ENCODE data around the gene DHX29.
A peak's percentile ranks its signal among the peaks of the same experiment; 100 is the strongest.
"Not testable (repeated sequence)": the region's sequence is repeated elsewhere in the genome, so short reads cannot be mapped to it uniquely, and the experiment has no call there.

The DHX29 gene, protein sequence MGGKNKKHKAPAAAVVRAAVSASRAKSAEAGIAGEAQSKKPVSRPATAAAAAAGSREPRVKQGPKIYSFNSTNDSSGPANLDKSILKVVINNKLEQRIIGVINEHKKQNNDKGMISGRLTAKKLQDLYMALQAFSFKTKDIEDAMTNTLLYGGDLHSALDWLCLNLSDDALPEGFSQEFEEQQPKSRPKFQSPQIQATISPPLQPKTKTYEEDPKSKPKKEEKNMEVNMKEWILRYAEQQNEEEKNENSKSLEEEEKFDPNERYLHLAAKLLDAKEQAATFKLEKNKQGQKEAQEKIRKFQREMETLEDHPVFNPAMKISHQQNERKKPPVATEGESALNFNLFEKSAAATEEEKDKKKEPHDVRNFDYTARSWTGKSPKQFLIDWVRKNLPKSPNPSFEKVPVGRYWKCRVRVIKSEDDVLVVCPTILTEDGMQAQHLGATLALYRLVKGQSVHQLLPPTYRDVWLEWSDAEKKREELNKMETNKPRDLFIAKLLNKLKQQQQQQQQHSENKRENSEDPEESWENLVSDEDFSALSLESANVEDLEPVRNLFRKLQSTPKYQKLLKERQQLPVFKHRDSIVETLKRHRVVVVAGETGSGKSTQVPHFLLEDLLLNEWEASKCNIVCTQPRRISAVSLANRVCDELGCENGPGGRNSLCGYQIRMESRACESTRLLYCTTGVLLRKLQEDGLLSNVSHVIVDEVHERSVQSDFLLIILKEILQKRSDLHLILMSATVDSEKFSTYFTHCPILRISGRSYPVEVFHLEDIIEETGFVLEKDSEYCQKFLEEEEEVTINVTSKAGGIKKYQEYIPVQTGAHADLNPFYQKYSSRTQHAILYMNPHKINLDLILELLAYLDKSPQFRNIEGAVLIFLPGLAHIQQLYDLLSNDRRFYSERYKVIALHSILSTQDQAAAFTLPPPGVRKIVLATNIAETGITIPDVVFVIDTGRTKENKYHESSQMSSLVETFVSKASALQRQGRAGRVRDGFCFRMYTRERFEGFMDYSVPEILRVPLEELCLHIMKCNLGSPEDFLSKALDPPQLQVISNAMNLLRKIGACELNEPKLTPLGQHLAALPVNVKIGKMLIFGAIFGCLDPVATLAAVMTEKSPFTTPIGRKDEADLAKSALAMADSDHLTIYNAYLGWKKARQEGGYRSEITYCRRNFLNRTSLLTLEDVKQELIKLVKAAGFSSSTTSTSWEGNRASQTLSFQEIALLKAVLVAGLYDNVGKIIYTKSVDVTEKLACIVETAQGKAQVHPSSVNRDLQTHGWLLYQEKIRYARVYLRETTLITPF (N-terminal part only)

DNA sequence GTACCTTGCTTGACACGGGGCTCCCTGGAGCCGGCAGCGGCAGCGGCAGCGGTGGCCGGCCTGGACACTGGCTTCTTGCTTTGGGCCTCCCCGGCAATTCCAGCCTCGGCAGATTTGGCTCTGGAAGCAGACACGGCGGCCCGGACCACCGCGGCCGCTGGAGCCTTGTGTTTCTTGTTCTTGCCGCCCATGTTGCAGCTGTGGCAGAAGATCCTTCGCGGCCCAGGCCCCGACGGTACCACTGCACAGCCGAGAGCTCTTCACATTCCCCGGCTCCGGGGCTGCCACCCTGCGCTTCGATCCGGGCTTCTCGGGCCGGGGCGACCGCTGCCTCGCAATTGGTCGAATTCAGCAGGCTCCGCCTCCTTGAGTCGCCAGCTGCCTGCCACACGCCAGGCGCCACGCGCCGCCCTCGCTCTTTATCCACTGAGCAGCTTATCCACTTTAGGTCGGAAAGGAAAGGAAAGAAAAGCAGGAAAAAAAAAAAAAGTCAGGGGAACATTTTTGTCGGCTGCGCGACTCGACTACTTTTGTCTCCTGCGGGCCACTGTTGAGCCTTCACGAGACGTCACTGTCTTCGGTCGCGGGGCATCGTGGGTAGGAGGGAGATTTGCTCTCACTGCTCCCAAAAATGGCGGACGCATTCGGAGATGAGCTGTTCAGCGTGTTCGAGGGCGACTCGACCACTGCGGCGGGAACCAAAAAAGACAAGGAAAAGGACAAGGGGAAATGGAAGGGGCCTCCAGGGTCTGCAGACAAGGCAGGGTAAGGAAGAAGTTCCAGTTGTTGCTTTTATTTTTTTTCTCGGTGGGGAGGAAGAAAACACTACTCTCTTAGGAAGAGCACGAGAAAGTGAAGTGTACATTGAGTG, at the start of gene DHX29, which contains the start of gene MTREX:
DHX29 (minus strand) TSS at position 312 of the 871 bp plus-strand sequence; CDS start at position 191, 121 bp downstream.
MTREX (plus strand) TSS at position 607 of the 871 bp plus-strand sequence; CDS start at position 632, 25 bp downstream.
- DNase-seq: peak; percentile 89

DNA sequence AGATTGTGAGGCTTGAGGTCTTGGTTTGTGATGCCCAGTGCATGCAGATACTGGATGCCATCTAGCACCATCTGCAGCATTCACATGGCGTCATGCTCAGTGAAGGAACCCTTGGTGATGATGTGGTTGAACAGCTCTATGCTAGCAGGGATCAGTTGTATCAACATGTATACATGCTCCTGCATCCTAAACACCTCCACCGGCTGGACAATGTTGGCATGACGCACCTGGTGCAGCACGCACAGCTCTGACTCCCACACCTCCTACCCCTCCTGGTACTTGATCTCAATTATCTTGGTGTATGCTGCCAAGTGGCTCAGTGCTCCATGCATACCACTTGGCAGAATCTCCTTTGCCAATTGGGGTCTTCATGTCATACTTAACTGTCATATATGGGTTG, 49.4 kb upstream of the DHX29 start:
- no peak for DNase-seq

DNA sequence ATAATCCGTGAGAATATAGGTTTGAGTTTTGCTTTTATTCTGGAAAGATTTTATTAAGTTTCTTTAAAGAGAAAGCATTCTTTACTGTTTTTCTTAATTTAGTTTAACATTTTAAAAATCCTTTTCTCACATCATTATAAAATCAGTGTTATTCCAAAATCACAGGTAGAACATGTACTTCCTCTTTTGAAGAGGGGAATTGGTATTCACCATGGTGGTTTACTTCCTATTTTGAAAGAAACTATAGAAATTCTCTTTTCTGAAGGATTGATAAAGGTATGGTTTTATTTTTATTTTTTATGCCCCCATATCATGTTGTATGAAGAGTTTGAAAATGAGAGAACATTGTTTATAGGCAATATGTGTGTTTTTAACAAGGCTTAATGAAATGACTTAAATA, 43.3 kb upstream of the DHX29 start:
- no peak for DNase-seq

DNA sequence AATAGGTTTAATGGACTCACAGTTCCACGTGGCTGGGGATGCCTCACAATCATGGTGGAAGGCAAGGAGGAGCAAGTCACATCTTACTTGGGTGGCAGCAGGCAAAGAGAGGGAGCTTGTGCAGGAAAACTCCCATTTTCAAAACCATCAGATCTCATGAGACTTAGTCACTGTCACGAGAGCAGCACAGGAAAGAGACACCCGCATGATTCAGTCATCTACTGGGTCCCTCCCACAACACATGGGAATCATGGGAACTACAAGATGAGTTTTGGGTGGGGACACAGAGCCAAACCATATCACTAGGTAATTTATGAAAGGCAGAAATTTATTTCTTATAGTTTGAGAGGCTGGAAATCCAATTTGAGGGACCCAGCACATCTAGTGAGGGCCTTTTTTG, 40.3 kb upstream of the DHX29 start:
- no peak for DNase-seq

DNA sequence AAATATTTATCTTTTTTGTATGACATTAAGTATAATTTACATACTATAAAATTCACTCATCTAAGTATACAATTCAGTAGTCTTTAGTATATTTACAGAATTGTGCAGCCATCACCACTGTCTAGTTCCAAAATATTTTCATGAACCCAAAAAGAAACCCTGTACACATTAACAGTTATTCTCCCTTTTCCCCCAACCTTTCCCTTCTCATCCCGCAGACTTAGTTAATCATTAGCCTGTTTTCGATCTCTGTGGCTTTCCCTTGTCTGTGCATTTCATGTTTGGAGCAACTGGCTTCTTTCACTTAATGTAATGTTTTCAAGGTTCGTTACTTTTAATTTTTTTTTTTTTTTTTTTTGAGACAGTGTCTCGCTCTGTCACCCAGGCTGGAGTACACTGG, 37.8 kb upstream of the DHX29 start:
- DNase-seq: no peak

DNA sequence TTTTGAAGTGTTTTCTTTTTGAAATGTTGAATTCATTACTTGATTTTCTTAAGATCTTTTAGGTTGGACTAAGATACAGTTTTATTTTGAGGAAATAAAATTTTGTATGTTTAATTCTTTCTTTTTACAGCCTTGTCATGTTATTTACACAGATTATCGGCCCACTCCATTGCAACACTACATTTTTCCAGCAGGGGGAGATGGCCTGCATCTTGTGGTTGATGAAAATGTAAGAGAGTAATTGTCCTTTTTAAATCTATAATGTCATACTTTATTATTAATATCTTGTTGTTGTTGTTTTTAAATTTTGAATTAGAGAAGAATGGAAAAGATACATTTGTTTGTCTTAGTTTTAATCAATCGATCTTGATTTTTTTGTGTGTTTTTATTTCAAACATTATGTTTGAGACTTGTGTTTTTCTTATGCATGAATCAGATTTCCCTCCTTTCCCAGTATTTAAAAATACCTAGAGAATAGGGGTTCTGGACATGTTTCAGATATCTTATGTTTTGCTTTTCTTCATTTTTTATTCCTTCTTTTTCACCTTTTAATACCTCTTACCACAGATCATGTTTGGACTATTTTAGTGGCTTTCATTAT, 37.0 kb upstream of the DHX29 start:
- peak; percentile 65 for DNase-seq

DNA sequence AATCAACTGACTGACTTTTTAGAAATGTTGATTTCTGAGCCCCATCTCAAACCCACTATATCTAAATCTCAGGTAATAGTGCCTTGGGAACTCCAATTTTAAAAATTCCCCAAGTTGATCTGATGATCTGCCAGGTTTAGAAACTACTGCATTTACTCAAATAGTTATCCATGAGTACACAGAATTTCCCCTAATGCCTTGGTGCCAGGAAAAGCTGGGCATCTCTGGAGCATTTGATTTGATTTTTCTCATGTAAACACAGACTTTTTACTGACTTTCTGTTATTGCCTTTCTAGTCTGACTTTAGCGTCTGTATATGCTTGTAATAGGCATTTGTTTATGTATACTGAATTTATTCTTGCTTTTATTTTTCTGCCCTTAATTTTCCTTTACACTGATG, 36.1 kb upstream of the DHX29 start:
- DNase-seq: no peak

DNA sequence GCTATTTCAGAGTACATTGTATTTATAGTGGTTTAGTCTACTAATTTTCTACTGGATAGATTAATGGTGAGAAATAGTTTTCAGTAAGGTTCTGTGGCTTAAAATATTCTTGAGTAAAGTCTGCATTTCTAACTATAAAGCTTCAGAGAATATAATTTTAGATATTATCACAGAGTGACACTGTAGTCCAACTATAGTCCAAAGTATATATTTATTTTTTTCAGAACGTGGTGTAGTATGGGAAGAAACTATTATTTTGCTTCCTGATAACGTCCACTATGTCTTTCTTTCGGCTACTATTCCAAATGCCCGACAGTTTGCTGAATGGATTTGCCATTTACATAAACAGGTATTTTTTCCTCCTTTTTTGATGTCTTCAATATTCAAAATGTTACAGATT, 35.6 kb upstream of the DHX29 start:
- no peak for DNase-seq

DNA sequence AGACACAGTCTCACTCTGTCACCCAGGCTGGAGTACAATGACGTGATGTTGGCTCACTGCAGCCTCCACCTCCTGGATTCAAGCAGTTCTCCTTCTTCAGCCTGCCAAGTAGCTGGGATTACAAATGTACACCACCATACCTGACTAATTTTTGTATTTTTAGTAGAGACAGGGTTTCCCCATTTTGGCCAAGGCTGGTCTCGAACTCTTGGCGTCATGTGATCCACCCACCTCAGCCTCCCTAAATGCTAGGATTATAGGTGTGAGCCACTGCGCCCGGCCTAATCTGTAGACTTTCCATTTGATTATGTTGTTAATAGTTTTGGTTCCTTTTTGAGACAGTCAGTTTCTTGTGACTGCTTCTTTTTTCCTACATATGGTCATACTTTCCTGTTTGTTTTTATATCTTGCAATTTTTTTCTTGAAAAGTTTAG, 31.3 kb upstream of the DHX29 start:
- no peak for DNase-seq

DNA sequence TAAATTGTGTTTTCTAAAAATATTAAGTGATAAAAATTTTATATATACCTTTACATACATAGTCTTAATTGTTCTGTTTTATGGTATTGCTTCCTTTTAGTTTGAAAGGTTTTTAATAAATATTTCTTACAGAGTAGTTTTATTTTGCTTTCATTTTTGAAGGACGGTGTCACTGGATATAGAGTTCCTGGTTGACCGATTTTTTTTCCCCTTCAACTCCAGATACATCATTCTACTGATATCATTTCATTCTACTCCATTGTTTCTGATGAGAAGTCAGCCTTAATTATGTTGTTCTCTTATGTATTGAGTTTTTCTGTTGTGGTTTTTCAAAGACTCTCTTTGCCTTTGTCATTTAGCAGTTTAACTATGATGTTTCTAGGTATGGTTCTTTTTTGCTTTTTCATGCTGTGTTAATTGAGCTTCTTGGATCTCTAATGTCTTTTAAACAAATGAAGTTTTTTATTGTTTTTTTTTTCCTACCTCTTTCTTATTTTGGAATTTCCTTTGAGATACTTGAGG, 30.7 kb upstream of the DHX29 start:
- DNase-seq: peak; percentile 25

DNA sequence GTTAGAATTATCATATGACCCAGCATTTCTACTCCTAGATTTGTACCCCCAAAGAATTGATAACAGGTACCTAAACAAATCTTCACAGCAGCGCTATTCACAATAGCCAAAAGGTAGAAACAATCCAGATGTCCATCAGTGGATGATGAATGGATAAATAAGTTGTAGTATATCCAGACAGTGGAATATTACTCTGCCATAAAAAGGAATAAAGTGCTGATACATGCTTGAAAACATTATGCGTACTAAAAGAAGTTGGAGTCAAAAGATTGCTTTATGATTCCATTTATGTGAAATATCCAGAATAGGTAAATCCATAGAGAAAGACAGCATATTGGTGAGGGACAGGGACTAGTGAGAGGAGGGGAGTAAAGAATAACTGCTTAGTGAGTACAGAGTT, 26.3 kb upstream of the DHX29 start:
- no peak for DNase-seq

DNA sequence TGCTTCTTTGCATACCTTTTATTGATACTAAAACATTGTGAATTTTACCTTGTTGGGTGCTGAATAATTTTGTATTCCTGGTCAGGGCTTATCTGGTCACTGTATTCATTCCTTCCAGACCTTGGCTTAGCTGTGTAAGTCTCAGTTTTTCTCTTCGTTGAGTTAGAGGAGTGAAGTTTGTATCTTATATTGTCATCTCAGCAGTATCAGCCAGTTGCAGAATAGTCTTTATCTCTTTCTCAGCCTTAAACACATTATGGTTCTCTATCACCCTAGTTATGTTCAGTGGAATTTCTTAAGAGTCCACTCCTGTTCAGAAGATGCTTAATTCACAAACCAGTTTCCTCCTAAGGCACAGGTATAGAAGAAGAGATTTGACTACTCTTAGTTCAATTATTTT, 25.5 kb upstream of the DHX29 start:
- no peak for DNase-seq

DNA sequence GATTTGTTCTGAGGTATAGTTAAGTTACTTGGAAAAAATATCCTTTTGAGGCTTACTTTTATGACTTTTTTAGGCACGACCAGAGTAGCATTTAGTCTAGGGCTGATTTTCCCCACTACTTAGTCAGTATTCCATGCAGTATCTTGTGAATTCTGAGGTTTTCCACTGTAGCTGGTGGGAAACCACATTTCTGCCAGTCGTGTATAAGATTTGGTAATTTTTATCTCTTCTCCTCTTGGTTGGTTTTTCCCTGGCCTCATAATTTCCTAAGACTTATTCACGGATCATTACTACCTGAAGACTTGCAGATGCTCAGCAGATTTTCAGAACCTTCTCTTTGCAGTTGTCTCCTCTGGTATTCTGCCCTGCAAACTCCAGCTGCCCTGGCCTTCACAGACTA, 23.8 kb upstream of the DHX29 start:
- no peak for DNase-seq

DNA sequence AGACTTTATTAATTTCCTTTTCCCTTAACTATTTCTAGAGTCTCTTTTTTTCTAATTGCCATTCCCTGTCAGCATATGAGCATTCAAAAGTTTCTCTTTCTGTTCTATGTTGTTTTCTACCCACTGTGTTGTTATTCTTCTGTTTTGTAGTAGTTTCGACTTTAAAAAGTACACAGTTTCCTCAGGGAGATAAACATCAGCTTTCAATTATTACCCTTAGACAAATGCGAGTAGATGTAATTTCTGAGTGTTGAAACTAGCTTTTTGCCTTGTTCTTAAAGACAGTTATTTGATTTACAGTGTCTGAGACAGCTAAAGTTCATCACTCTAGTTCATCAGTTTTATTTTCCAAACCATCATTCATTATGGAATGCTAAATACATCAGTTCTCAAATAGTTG, 19.8 kb upstream of the DHX29 start:
- DNase-seq: no peak

DNA sequence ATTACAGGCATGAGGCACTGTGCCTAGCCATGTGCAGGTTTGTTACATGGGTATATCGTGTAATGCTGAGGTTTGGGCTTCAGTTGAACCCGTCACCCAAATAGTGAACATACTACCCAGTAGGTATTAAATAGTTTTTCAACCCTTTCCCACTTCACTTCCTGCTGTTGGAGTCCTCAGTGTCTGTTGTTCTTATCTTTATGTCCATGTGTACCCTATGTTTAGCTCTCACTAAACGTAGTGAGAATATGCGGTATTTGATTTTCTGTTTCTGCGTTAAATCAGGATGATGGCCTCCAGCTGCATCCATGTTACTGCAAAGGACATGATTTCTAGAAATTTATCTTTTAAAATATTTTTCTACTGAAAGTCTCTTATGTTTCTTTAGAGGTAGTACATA, 18.1 kb upstream of the DHX29 start:
- no peak for DNase-seq

DNA sequence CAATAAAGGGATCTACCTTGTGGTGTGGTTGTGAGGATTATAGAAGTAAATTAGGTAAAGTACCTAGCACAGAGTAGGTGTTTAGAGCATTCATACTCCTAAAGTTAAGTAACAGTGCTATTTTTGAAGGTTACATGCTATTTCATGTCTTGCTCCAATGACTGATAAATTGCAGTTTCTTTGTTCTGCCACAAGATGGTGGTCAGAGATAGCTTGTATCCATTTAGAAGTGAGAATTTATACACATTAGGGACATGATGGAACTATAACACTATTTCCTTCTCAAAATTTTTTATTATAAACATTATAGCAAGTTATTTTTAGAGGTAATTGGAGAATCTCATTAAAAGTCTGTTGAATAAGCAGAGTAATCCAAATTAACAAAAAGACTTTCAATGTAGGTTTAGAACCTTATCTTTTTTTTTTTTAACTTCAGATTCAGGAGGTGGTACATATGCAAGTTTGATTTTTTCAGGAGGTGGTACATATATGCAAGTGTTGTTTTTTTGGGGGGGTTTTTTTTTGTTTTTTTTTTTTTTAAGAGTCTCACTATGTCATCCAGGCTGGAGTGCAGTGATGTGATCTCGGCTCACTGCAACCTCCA, 17.4 kb upstream of the DHX29 start:
- peak; percentile 54 for DNase-seq

DNA sequence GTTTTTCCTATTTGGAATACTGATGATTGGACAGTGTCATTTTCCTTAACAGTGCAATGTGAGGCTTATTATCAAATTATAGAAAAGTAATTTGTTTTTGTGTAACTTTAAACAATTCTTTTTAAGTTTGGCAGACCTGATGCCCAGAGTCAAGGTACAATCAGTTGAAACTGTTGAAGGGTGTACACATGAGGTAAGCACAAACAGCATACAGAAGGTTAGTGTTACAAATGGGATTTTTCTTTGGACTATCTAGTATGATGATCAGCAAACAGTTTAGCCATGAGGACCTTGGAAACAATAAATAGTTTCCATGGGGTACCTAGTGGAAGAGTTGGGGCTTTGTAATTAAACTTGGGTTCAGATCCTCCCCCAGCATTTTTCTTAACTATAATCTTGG, 16.5 kb upstream of the DHX29 start:
- no peak for DNase-seq

DNA sequence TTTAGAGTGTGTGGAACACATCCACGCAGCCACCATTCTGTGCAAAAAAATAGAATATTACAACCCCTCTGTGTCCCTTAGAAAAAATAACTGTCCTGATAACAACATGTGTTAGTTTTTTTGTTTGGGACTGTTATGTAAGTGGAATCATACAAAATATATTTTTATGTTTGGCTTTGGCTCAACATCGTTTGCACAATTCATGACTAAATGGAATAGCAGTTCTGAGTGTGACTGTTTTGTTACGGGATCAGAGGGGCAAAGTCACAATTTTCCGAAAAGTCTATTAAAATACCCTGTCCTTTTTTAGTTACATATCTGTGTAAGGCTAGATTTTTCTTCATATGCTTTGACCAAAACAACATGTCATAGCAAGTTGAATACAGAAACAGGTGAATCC, 13.1 kb upstream of the DHX29 start:
- DNase-seq: no peak

DNA sequence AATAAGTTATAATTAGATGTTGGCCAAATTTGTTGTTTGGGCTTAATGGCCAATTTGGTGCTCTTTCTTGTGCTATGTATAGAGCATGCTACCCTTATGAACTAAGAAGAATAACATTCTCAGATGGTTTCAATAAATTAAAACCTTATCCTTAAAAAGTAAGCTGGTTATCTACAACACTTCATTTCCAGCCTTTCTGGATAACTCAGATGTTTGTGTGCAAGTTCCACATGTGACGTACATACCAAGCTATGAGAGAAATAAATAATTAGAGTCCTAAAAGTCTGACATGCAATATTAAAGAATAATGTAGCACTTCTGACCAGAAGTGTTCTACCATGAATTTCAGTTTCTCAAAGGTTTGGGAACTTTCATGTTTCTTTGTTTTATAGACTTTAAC, 12.0 kb upstream of the DHX29 start:
- no peak for DNase-seq

DNA sequence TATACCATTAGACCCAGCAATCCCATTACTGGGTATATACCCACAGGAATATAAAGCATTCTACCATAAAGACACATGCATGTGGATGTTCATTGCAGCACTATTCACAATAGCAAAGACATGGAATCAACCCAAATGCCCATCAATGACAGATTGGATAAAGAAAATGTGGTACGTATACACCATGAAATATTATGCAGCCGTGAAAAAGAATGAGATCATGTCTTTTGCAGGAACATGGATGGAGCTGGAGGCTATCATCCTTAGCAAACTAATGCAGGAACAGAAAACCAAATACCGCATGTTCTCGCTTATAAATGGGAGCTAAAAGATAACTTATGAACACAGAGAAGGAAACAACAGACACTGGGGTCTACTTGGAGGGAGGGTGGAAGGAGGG, 10.7 kb upstream of the DHX29 start:
- DNase-seq: not testable (repeated sequence)

DNA sequence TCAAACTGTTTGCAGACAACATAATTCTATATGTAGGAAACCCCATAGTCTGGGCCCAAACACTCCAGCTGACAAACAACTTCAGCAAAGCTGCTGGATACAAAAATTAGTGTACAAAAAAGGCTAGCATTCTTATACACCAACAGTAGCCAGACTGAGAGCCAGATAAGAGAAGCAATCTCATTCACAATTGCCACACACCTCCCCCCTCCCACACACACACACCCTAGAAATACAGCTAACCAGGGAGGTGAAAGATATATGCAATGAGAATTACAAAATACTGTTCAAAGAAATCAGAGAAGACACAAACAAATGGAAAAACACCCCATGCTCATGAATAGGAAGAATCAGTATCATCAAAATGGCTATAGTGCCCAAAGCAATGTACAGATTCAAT, 9.3 kb upstream of the DHX29 start:
- no peak for DNase-seq
